Neural crest cell (in vitro differentiated cells): ENCODE results near the gene CLCNKA. TPM values are rescaled to one million over a fixed set of nuclear protein-coding genes. Genes with fewer than 3 reads are reported as not detected.

ENCODE experiments used
- DNase-seq: peaks from one replicate; pipeline ENCODE4 v3.0.0; 2021; ENCODE audit warnings: low read depth, mixed read lengths, low spot score
- H3K27ac Mint-ChIP-seq: one replicate; pipeline ENCODE4 v1.8.0; 2021; ENCODE audit warnings: mild to moderate bottlenecking, mixed read lengths; ENCODE audit not compliant: unreplicated experiment
- H3K27me3 Mint-ChIP-seq: 2 replicates; pipeline ENCODE4 v1.8.0; 2021; ENCODE audit warnings: low read depth, mild to moderate bottlenecking, mixed read lengths
- H3K36me3 Mint-ChIP-seq: 2 replicates; pipeline ENCODE4 v1.8.0; 2021; ENCODE audit warnings: low read depth, mild to moderate bottlenecking, mixed read lengths
- H3K4me1 Mint-ChIP-seq: 2 replicates; pipeline ENCODE4 v1.8.0; 2021; ENCODE audit warnings: mixed read lengths
- H3K4me3 Mint-ChIP-seq: one replicate; pipeline ENCODE4 v1.8.0; 2021; ENCODE audit warnings: mild to moderate bottlenecking, mixed read lengths
- H3K9me3 Mint-ChIP-seq: 2 replicates; pipeline ENCODE4 v1.8.0; 2021; ENCODE audit warnings: mixed read lengths
- CTCF ChIP-seq: fragments of 200-600 bp; sonication (generic); conservative IDR thresholded peaks from 2 replicates; pipeline ENCODE4 v1.5.0; 2021; ENCODE audit warnings: antibody characterized with exemption, mild to moderate bottlenecking
- total RNA-seq: library from RNA; stranded (reverse); gene quantifications from 2 replicates; pipeline ENCODE4 v1.2.1, GENCODE V29; 2021

CLCNKA gene
- total RNA-seq, 1 donor from 2014 or later, result not detected

DNA sequence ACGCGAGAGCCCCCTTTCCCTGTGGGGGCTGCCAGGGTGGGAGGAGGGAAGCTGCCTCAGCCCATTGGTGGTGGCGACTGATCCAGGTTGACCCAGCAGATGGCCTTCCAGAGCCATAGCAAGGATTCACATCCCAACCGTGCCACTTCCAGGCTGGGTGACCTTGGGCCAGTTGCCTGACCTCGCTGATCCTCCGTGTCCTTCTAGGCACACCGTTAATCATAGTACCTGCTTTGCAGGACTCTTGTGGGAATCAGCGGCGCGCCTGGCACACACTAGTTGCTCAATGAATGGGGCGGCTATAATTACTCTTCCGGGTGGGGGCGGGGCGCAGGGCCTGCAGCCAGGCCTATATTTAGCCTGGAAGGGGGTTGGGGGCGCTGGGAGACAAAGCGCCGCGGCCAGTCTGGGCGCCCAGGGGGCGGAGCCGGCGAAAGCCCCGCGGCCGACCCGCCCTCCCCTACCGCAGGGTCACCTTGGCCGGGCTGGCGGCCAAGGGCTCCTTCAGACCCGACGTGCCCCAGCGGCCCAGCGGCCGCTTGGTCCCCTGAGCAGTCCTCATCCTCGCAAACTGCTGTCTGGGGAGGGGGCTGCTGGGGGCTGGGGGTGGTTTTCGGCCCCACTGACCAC, 9.1 kb upstream of the CLCNKA start:
- Mint-ChIP-seq H3K9me3 (no peaks in the 10 kb centered on the region), H3K27me3 (peaks cover 9% of the 10 kb centered on the region), H3K27ac (no peak overlapping the region), H3K4me3 (no peak overlapping the region), H3K4me1 (peaks cover 16% of the 10 kb centered on the region), H3K36me3 (no peaks in the 10 kb centered on the region)
- TF ChIP-seq CTCF, result no peak
- peak; percentile 25 for DNase-seq

DNA sequence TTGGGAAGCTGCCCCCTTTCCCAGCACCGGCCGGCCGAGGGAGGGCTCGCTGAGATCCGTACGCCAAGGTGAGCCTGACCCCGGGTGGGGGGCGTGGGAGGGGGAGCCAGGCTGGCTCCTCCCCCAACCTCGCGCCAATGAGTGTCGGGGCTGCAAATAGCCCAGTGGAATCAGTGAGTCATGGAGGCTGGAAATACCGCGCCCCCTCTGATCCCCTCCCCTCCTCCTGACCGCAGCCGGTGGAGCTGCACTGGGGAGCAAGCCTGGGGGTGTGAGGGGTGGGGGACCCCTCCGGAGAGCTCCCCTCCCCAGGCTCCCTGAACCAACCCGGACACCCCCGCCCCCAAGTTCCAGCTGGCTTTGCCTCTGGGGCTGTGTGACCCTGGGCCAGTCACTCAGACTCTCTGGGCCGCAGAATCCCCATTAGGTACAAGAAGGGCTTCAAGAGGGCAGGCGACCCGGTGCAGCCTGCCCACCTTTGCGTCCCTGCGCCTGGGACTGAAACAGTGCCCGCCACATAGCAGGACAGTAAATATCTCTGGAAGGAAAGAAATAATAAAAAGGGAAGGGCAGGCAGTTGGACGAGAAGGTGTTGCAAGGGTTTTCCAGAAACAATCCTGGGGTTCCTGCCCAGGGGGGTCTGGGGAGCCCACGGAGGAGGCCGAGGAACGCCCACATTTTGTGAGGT, 8.5 kb upstream of the CLCNKA start:
- H3K4me1 Mint-ChIP-seq, result peaks cover 19% of the 10 kb centered on the region
- no peak for TF ChIP-seq CTCF
- peak overlapping the region; percentile 15 for H3K4me3 Mint-ChIP-seq
- no peak overlapping the region for H3K27ac Mint-ChIP-seq
- H3K9me3 Mint-ChIP-seq, result no peaks in the 10 kb centered on the region
- peaks cover 9% of the 10 kb centered on the region for H3K27me3 Mint-ChIP-seq
- no peaks in the 10 kb centered on the region for H3K36me3 Mint-ChIP-seq
- no peak for DNase-seq

DNA sequence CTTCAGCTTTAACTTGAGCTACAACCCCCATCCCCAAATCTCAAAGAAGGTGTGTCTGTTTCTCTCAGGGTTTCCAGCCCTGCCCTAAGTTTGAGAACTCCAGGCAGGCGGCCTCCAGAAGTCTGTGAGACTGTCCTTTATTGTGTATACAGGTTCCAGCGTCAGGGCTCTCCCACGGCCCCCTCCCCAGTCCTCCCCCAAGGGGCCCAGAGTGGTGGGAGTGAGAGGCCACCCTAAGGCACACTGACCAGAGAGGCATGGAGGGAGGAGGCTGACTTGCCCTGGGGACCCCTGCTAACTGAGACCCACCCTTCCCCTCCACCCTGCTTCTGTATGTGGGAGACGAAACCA, 8.0 kb upstream of the CLCNKA start:
- Mint-ChIP-seq H3K27me3 (peaks cover 9% of the 10 kb centered on the region), H3K36me3 (no peaks in the 10 kb centered on the region), H3K4me3 (peak overlapping the region; percentile 15), H3K9me3 (no peaks in the 10 kb centered on the region), H3K27ac (no peak overlapping the region), H3K4me1 (peaks cover 20% of the 10 kb centered on the region)
- no peak for DNase-seq
- no peak for TF ChIP-seq CTCF

- H3K36me3 Mint-ChIP-seq, result no peaks in the 10 kb centered on the region
- no peak for DNase-seq
- H3K27me3 Mint-ChIP-seq, result peaks cover 9% of the 10 kb centered on the region
- no peak for TF ChIP-seq CTCF
- no peak overlapping the region for H3K27ac Mint-ChIP-seq
- H3K4me1 Mint-ChIP-seq, result peaks cover 27% of the 10 kb centered on the region
- H3K9me3 Mint-ChIP-seq, result no peaks in the 10 kb centered on the region
- peak overlapping the region; percentile 75 for H3K4me3 Mint-ChIP-seq
These were observed 7.0 kb upstream of the CLCNKA start for GRCh38 chr1:16014509-16015482.

DNA sequence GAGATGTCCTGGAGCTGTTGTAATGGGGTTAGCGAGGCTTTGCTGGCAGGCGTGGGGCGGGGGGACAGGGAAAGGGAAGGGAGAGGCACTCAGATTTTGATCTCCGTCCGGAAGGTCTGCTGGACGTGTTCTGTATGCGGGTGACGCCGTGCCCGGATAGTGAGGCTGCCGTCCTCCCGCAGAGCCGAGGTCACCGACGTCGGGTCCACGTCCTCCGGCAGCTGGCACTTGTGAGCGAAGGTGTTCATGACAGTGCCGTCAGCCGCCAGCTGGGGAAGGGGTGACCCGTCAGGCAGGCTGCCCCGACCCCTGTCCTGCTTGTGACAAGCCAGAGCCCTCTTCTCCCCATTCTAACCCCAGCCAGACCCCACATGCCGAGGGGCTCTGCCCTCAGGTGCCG, 6.3 kb upstream of the CLCNKA start:
- H3K4me1 Mint-ChIP-seq, result peaks cover 29% of the 10 kb centered on the region
- H3K27me3 Mint-ChIP-seq, result peaks cover 9% of the 10 kb centered on the region
- H3K4me3 Mint-ChIP-seq, result no peak overlapping the region
- no peaks in the 10 kb centered on the region for H3K36me3 Mint-ChIP-seq
- no peak for TF ChIP-seq CTCF
- H3K9me3 Mint-ChIP-seq, result no peaks in the 10 kb centered on the region
- no peak overlapping the region for H3K27ac Mint-ChIP-seq
- no peak for DNase-seq
